GM12801 (cell line): ENCODE data around the gene DHX30.

Source experiments
- CTCF ChIP-seq: IDR thresholded peaks from one replicate; pipeline ENCODE4 v1.5.1; 2011; ENCODE audit warnings: control low read depth; ENCODE audit not compliant: insufficient read length; ENCODE audit errors: extremely low read depth

Gene DHX30

GRCh38 chr3:47846880-47847248 lies 43.9 kb downstream of the DHX30 start:
- no peak for TF ChIP-seq CTCF

GRCh38 chr3:47847260-47847659 lies 44.3 kb downstream of the DHX30 start:
- no peak for TF ChIP-seq CTCF

GRCh38 chr3:47847801-47848518 lies 45.0 kb downstream of the DHX30 start:
- no peak for TF ChIP-seq CTCF

GRCh38 chr3:47848599-47849117 lies 45.7 kb downstream of the DHX30 start:
- no peak for TF ChIP-seq CTCF

GRCh38 chr3:47849186-47849698 lies 46.3 kb downstream of the DHX30 start:
- no peak for TF ChIP-seq CTCF

- no peak for TF ChIP-seq CTCF
These were observed 47.0 kb downstream of the DHX30 start for GRCh38 chr3:47849699-47850563.
